GM18508 (cell line): ENCODE data around the gene GIMAP4.
"Not testable (repeated sequence)": the region's sequence is repeated elsewhere in the genome, so short reads cannot be mapped to it uniquely, and the experiment has no call there.

ENCODE experiments used
- ATAC-seq: cut with Tn5 transposase; IDR thresholded peaks from one replicate; pipeline ENCODE4 v1.9.1; 2021; ENCODE audit warnings: moderate number of reproducible peaks; ENCODE audit not compliant: insufficient read depth, unreplicated experiment

GIMAP4 gene

DNA sequence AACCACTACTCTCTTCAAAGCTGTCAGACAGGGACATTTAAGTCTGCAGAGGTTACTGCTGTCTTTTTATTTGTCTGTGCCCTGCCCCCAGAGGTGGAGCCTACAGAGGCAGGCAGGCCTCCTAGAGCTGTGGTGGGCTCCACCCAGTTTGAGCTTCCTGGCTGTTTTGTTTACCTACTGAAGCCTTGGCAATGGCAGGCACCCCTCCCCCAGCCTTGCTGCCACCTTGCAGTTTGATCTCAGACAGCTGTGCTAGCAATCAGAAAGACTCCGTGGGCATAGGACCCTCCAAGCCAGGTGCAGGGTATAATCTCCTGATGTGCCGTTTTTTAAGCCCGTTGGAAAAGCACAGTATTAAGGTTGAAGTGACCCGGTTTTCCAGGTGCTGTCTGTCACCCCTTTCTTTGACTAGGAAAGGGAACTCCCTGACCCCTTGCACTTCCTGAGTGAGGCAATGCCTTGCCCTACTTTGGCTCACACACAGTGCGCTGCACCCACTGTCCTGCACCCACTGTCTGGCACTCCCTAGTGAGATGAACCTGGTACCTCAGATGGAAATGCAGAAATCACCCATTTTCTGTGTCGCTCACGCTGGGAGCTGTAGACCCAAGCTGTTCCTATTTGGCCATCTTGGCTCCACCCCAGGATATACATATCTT lies 12.9 kb downstream of the GIMAP4 start:
- ATAC-seq, result not testable (repeated sequence)

DNA sequence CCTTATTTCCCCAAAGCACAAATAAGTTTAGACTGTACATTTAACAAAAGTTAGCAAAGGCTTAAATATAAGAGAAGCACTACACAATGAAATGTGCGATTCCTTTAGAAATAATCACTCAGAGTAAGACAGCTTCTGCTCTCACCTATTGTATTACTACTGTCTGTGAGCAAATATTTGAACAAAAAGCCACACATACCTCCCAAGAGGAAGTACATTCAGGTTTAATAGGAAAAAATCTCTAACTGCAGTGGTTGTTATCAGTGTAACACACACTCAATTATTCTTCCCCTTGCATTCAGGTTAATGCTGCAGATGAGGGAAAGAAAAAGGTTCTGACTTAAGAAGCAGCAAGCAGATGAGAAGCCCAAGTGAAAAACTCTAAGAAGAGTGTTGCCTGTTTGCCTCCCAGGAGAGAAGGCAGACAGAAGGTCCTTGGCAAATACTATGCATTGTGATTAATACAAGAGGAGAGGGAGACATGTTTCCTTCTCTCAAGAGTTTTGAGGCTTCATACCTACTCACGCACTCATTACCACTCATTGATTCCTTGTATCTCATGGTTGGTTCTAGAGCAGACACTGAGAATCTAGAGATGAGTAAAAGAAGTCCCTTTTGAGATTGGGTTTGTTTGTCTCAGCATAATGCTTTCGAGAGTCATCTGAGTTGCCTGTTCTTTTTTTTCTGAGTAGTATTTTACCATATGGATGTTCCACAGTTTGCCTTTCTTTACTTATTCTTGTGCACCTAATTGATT lies 13.6 kb downstream of the GIMAP4 start:
- ATAC-seq, result no peak

DNA sequence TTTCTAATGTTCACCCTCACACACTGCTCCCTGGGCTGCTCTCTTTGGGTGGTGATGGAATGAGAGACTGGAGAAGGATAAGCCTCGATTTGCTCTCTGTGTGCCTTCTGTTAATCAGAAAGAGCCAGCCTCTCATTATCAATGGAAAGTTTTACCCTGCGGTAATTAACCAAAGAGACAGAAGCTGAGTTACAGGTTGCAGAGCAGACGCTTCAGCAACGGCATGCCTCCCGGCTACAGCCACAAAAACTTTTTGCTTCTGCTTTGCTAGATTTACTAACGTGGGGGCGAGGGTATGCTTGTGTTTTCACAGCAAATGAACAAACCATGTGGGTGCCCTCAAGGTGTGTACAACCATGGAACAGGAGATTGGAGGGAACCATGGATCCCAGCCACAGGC lies 18.0 kb downstream of the GIMAP4 start:
- ATAC-seq, result no peak

DNA sequence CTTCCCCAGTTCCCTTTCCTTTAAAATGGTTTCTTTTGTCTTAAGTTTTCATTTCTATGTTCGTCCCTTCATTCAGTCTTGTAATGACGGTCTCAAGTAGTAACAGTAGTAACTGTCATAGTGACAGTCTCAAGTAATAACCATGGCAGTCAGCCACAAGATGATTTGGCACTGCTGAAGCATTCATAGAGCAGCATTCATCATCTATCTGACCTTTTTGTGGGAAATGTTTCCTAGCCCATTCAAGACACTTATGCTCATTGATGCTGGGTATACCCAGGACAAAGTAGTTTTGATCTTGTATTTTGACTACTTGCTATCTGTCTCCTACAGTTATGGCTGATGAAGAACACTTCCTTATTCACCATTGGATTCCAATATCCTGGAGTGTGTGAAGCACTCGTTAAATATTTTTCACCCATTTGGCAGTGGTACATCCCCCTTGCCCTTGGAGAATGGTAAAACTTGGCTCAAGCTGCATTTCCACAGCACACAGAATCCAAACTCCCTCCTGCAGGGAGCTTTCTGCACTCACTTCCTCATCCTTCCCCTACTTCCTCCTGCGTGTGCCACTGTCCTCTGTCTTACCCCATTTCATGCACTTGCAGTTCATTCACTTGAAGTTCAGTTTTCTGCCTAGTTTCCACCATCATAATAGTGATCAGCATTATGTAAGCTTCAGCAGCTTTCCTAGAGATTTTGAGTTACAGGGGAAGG lies 19.0 kb downstream of the GIMAP4 start:
- no peak for ATAC-seq

DNA sequence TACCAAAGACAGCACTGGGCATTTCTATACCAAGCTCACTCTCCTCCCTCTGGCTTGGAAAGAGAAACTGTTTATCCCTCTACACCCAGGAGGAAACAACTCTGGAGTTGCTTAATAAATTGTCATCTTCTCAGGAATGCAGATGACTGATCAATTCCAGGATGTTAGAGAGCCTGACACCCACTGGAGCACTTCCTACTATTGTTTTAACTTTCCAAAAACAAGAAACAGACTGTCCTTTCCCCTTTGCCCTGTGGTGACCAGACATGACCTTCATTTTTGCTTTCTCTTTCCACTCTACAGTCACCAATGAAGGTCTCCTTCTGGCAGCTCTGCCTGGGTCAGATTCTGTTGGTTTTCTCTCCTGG lies 19.6 kb downstream of the GIMAP4 start:
- no peak for ATAC-seq

DNA sequence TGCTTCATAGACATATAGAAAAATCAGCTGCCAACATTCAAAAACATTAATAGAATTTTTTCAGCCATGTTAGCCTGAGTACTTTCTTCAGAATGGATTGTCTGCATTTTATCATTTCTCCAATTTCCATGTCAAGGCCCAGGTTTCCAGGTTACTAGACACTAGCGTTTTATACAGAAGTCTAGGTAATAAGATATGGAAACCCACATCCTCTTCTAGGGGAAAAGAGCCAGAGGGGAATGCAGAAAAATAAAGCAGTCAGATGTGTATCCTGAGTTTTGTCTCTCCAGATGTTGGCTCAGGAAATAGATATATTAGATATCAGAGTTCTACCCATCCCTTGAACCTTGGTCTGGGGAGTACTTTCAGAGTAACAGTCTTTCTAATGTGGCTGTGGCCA lies 20.4 kb downstream of the GIMAP4 start:
- no peak for ATAC-seq

DNA sequence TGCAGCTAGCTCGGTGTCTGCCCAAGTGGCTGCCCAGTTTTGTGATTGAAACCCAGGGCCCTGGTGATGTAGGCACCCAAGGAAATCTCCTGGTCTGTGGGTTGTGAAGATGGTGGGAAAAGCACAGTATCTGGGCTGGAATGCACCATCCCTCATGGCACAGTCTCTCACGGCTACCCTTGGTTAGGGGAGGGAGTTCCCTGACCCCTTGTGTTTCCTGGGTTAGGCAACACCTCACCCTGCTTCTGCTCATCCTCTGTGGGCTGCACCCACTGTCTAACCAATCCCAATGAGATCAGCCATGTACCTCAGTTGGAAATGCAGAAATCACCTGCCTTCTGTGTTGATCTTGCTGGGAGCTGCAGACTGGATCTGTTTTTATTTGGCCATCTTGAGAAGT lies 27.6 kb downstream of the GIMAP4 start:
- ATAC-seq, result no peak

DNA sequence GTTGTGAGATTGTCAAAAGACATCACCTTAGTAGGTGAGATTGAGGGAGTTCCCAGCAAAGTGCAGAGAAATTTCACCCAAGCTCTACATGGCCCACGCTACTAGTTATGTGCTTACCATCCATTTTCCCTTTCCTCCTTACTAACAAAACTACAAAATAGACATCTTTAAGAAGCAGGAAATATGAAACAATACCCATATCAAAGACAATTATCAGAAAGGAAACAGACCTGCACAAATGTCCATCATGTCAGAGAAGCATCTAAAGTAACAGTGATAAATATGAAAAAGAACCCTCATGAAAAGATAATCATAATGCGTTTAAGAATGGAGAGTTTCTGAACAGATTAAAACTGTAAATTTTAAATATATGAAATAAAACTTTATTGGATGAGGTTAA lies 28.2 kb downstream of the GIMAP4 start:
- ATAC-seq, result no peak

DNA sequence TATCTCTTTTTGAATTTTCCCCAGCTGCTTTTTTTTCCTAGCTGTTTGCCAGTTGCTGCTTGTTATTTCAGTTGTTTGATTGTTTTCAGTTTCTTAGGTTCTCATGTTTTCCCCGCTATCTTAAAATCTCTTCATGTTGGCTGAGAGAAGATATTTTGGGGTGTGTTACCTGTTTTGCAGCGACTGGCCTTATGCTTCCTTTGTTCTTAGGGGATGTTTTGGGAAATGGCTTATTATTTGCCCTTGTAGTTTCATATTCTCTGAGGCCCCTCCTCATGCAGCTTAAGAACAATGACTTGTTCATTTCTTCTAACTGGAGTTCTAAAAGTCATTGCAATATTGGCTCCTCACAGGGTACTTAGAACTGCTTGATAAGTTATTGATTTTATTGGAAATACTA lies 36.4 kb downstream of the GIMAP4 start:
- not testable (repeated sequence) for ATAC-seq

DNA sequence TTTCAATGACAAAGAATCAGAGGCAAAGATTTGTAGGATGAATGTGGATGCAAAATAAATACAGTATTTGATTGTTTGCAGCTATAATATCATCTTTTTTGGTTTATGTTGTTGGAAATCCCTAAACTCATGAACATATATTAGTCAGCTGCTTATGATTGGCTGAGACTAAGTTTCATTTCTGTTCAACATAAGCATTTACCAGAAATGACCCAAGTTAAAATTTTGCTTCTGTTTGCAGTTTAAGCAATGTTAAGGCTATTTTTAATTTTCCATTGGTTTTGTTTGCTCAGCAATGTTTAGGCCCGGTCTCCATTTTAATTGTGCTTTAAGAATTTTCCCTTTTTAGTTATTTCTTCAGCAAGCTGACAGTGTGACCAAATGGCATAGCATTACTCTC lies 43.0 kb downstream of the GIMAP4 start:
- no peak for ATAC-seq

DNA sequence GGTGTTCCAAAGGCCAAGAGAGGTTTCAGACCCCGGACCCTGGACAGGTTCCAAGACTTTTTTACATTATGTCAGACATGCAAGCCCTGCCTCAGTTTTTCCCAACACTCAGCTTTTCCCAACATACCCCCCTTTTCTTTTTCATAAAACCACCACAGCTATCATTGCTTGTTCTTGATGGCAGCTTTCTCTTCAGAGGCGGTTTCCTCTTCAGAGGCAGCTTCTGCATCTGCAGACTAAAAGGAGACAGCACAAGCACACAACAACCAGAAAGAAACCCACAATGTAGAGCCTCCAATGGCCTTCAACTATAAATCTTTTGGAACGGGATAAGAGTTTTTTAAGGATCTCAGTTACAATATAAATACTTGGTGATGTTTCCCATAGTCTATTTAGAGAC lies 45.7 kb downstream of the GIMAP4 start:
- ATAC-seq, result no peak

DNA sequence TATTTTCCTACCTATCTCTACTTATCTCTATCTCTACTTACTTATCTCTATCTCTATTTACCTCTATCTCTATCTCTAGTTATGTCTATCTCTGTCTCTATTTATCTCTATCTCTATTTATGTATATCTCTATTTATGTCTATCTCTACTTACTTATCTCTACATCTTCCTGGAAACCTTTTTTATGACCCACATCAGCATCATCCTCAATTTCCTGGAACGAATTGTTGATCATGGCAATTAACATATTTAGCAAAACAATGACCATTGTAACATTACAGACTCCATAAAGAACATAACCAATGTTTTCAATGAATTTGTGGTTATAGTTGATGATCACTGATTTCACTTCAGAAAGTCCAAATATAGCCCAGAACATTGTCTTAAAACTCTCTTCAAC lies 46.7 kb downstream of the GIMAP4 start:
- ATAC-seq, result no peak

DNA sequence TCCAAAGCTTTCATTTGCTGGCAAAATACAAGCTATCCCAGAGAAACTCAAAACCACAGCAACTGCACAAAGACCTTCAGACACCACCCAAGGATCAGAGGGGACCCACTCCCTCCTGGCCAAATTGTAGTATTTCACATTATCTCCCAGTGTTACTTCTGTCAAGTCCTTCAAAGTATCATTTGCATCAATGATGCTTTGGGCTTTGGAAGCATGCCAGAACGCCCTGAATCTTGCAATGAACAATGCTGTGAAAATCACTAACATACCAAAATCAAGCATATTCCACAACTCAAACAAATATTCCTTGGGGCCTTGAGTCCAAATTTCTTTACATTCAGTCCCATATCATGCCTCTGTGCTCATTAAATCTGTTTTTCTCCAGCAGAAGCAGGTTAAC lies 47.2 kb downstream of the GIMAP4 start:
- not testable (repeated sequence) for ATAC-seq

DNA sequence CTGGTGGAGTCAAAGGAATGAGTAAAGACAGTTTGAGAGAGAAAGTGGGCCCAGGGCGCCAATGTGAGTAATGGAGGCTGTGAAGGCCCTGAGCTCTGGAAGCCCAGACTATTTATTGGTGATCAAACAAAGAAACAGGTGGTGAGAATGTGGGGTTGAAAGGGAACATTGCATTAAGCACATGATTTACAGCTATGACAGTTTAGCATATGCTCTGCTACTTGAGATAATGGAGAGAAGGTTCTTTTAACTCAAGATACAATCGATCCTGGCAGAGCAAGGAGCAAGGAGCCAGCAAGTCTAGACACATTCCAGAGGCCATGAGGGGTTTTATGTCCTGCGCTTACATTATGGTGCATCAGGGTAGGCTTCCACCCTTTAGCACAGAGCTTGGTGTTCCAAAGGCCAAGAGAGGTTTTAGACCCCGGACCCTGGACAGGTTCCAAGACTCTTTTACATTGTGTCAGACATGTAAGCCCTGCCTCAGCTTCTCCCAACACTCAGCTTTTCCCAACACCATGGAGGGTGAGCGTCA lies 48.1 kb downstream of the GIMAP4 start:
- not testable (repeated sequence) for ATAC-seq

DNA sequence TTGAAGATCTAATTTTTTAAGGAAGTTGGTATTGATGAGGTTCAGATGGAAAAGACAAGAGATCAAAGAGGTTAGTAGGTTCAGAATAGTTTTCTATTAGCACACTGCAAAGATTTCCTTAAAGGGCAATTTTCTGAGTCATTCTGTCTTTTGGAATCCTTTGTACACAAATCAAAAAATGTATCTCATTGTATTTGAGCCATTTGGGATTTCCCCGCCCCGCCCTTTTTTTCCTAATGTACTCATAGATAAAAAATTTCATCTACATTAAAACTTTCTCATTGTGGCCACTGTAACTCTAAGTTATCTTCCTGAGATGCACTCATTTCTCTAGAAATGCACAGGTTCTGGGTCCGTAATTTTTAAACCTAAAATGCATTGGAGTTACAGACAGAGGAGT lies 52.9 kb downstream of the GIMAP4 start:
- no peak for ATAC-seq

DNA sequence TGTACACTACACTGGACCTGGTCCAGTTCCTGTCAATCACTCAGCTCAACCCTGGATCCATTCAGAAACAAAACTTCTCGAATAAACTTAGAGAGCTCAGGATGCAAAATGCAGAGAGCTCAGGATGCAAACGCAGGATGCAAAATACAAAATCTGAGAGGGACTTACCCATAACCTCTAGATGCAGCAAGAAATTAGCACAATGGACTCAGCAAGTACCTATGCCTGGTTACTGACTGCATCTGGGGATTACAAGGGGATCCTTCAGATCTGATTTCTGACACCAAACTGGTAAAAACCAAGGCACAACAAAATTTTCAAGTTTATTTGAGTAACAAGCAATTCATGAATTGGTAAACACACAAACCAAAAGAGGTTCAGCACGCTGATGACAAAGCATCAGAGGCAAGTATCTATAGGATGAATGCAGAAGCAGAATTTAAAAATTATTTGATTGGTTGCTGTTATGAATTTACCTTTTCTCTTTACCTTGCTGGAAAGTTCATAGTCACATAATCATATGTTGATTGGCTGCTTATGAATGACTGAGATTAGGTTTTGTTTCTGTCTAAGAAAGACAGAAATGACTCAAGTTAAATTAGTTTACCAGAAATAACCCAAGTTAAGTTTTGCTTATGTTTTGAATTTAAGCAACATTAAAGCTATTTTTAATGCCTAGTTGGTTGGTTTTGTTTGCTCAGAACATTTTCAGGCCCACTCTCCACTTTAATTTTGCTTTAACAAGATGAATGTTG lies 53.6 kb downstream of the GIMAP4 start:
- no peak for ATAC-seq

DNA sequence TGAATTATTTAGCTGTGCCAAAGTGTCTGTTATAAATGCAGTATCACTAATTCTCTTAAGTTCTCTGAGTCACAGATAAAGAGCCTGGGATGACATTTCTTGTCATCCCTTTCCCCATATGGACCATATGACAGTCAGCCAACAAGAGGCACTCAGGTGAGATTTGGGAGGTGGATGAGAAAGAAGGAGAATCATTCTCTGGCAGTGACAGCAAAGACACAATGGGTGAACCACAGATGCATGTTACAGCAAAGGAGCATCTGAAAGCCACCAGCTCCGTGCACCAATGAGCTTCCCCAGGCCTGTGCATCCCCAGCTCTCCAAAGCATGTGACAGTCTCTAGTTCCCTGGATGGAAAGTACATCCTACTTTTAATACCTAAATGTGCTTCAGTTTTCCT lies 54.2 kb downstream of the GIMAP4 start:
- no peak for ATAC-seq
